ENCODE data around the gene FOXJ1.

Gene FOXJ1

DNA sequence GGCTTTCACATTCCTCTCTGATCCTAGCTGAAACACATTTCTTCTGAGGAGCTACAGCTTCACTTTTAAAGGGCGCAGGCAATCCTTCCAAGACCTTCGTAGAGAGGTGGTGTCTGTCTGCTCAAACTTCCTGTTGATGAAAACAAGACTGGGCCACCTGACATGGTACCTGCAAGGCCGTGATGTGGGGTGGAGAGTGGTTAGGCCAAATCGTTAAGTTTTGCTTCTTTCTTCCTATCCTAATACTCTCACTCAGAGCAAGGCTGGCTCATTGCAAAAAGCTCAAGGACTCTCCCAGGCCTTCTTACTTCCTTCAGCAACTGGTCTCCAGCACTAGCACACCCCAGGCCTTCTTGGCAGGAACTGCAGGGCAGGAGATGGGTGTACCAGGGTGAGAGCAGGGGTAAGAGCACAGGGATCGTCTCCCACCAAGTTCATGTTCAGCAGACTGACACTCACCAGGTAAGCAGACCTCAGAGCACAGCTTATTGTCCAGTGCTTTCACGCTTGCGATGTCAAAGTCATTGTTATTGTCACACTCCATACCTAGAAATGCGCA lies 10.9 kb upstream of the FOXJ1 start:
- no peaks in the 10 kb centered on the region for H3K4me1 ChIP-seq (ENCODE audit: control insufficient read depth, insufficient read depth, low read length, unreplicated experiment)
- no peaks in the 10 kb centered on the region; the same call in 1 of the 2 replicates for H3K27me3 ChIP-seq (ENCODE audit: insufficient read depth, low read length)
- H3K79me2 ChIP-seq (ENCODE audit: control insufficient read depth, insufficient read depth, low read length, unreplicated experiment) = no peaks in the 10 kb centered on the region
- no peak overlapping the region for H3K4me3 ChIP-seq (ENCODE audit: low read depth, low read length)
- no peak overlapping the region for H3K27ac ChIP-seq (ENCODE audit: low read depth, low read length)
- H2AFZ ChIP-seq (ENCODE audit: low read length, unreplicated experiment) = no peak overlapping the region
- H3K36me3 ChIP-seq (ENCODE audit: insufficient read depth, low read length) = no peaks in the 10 kb centered on the region

DNA sequence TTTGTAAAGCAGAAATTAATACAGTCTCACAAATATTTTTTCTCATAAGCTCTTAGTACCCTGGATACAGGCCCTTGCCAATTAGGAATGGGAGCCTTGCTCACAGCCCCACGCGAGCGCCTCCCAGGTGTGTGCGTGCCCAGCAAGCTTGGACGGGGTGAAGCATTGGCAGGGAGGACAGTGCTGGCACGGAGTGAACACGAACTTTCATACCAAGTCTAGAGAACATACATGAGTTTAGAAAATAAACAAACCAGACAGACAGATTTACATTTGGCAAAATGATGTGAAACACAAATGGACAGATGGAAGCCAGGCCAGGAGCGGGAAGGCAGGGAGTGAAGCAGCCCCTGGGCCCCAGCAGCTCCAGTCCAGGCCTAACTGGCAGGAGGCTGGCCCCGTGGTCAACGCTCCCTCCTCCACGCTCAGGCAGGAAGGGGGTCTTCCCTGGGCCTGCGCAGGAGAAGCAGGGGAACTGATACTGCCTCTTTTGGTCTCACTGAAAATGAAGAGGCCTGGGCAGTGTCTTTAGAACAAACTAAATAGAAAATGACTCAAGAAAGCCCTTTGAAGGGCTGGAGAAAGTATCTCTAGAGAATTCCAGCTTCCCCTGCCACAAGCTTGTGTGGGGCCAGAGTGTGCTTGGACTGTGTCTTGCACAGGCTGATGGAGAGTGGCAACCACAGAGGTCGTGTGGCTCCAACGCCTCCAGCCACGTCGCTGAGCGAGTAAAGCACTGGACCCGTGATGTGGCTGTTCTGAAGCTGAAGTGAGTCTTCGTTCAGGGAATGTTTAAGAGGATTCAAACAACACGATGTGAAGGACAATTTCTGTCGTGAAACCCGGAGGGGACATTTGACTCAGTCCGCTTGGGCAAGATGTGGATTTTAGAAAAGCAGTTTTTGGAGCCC lies 9.9 kb upstream of the FOXJ1 start:
- H2AFZ ChIP-seq (ENCODE audit: low read length, unreplicated experiment) = no peak overlapping the region
- no peaks in the 10 kb centered on the region for H3K4me1 ChIP-seq (ENCODE audit: control insufficient read depth, insufficient read depth, low read length, unreplicated experiment)
- H3K4me3 ChIP-seq (ENCODE audit: low read depth, low read length) = no peak overlapping the region
- no peaks in the 10 kb centered on the region for H3K36me3 ChIP-seq (ENCODE audit: insufficient read depth, low read length)
- H3K27ac ChIP-seq (ENCODE audit: low read depth, low read length) = no peak overlapping the region
- no peaks in the 10 kb centered on the region; the same call in 1 of the 2 replicates for H3K27me3 ChIP-seq (ENCODE audit: insufficient read depth, low read length)
- H3K79me2 ChIP-seq (ENCODE audit: control insufficient read depth, insufficient read depth, low read length, unreplicated experiment) = no peaks in the 10 kb centered on the region

DNA sequence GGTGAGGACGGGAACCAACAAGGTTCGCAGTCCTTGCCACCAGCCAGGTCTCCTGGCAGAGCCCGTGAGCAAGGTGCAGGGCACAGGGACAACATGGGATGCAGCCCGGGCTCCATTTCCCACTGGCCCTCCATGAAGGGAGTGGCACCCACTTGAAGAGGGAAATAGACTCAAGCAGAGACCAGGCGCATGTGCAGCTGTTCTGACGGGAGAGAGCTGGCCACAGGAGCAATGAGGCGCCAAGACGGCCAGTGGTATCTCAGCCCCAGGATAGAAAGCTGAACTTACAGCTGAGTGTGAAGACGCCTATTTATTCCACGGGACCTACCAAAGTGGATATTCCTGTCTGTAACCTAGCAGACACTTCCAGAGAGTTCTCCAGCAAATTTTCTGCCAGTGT lies 8.2 kb upstream of the FOXJ1 start:
- H2AFZ ChIP-seq (ENCODE audit: low read length, unreplicated experiment) = no peak overlapping the region
- H3K4me3 ChIP-seq (ENCODE audit: low read depth, low read length) = no peak overlapping the region
- H3K36me3 ChIP-seq (ENCODE audit: insufficient read depth, low read length) = no peaks in the 10 kb centered on the region
- H3K4me1 ChIP-seq (ENCODE audit: control insufficient read depth, insufficient read depth, low read length, unreplicated experiment) = no peaks in the 10 kb centered on the region
- H3K79me2 ChIP-seq (ENCODE audit: control insufficient read depth, insufficient read depth, low read length, unreplicated experiment) = no peaks in the 10 kb centered on the region
- no peaks in the 10 kb centered on the region for H3K27me3 ChIP-seq (ENCODE audit: insufficient read depth, low read length)
- H3K27ac ChIP-seq (ENCODE audit: low read depth, low read length) = no peak overlapping the region

DNA sequence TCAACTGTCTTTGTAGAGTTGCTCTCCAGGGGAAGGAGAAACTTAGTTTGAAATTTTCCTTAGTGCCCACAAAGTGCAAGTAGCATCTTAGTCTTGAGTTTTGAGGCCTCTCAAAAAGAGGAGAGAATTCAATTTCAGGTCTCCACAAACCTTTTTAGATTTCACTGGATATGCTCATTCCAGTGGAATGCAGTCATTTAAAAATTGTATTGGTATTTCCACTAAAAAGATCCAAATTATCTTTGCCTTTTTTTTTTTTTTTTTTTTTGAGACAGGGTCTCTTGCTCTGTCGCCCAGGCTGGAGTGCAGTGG lies 6.9 kb upstream of the FOXJ1 start:
- H3K27me3 ChIP-seq (ENCODE audit: insufficient read depth, low read length) = peaks cover 4% of the 10 kb centered on the region; the same call in 1 of the 2 replicates
- H3K27ac ChIP-seq (ENCODE audit: low read depth, low read length) = no peak overlapping the region
- peak overlapping the region; percentile 20 for H2AFZ ChIP-seq (ENCODE audit: low read length, unreplicated experiment)
- H3K36me3 ChIP-seq (ENCODE audit: insufficient read depth, low read length) = no peaks in the 10 kb centered on the region
- H3K4me3 ChIP-seq (ENCODE audit: low read depth, low read length) = no peak overlapping the region
- H3K79me2 ChIP-seq (ENCODE audit: control insufficient read depth, insufficient read depth, low read length, unreplicated experiment) = no peaks in the 10 kb centered on the region
- H3K4me1 ChIP-seq (ENCODE audit: control insufficient read depth, insufficient read depth, low read length, unreplicated experiment) = no peaks in the 10 kb centered on the region

DNA sequence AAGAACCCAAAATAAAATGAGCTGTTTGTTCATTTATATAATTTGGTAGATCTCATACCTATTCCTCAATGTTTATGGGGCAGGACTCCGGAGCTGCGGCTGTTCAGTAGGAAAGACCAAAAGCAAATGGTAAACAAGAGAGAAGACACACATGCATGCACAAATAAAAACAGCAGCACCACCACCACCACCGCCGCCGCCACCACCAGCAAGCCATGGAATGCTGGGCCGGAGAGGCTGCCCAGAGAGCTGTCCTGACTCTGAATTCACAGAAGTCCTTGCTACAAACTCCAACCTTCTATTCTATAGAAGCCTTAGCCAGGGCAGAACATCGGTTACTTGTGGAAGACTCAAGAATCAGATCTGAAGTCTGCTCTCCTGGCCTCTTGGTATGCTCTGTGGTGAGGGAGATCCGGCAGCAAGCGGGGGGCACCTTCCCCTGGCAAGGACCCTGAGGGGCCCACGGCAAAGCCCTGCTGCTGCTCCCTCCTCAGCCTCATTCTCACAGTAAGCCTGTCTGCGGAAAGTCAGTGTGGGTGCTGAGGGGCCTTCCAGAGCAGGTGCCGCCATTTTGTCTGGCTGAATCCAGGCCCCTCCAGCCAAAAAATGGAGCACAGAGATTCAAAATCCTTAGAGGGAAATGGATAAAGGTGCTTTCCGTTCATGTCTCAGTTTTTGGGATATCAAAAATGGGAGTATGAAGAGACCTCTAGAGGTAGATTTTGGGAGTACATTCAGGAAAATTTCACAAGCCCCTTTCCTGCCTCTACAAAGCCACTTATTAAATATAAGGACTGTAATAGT lies 6.4 kb upstream of the FOXJ1 start:
- H2AFZ ChIP-seq (ENCODE audit: low read length, unreplicated experiment) = peak overlapping the region; percentile 20

DNA sequence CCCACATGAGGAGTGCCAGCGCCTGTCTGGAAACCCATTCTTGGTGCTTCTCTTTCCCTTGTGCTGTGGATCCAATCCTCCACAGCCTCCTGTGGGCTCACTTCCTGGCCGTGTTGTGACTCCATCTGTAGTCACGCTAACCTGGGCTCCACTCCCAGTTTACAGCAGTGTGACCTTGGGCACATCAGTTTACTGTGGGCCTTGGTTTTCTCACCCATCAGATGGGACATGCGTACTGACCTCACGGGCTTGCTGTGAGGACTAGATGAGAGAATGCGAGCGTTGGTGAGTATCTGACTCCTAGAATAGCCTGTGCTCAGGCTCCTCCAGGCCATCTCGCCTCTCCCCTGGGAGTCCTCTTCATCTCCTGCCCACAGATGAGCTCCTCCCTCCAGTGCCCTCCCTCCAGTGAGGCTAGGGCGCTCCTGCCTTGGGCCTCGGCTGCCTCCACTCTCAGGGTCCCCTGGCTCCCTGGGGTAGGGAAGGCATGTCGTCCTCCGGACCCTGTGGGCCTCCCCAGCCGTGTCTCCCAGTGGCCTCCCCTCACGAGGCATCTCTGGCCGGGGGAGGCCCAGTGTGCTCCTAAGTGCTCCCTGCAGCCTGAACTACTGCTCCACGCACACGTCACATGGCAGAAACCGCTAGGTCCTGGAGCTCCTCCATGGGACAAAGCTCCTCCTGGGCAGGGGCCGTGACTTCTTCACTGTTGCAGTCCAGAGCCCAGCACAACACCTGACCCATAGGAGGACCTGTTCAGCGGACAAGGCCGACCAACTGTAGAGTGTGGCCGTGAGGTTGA lies 5.2 kb upstream of the FOXJ1 start:
- Histone ChIP-seq H3K4me3 (ENCODE audit: low read depth, low read length) (no peak overlapping the region), H2AFZ (ENCODE audit: low read length, unreplicated experiment) (no peak overlapping the region), H3K36me3 (ENCODE audit: insufficient read depth, low read length) (no peaks in the 10 kb centered on the region), H3K79me2 (ENCODE audit: control insufficient read depth, insufficient read depth, low read length, unreplicated experiment) (no peaks in the 10 kb centered on the region), H3K4me1 (ENCODE audit: control insufficient read depth, insufficient read depth, low read length, unreplicated experiment) (no peaks in the 10 kb centered on the region), H3K27ac (ENCODE audit: low read depth, low read length) (no peak overlapping the region), H3K27me3 (ENCODE audit: insufficient read depth, low read length) (peaks cover 13% of the 10 kb centered on the region)

More for the DNA sequence above, 6.4 kb upstream of the FOXJ1 start:
- Histone ChIP-seq H3K27ac (ENCODE audit: low read depth, low read length) (no peak overlapping the region), H3K4me1 (ENCODE audit: control insufficient read depth, insufficient read depth, low read length, unreplicated experiment) (no peaks in the 10 kb centered on the region), H3K4me3 (ENCODE audit: low read depth, low read length) (no peak overlapping the region), H3K79me2 (ENCODE audit: control insufficient read depth, insufficient read depth, low read length, unreplicated experiment) (no peaks in the 10 kb centered on the region), H3K36me3 (ENCODE audit: insufficient read depth, low read length) (no peaks in the 10 kb centered on the region), H3K27me3 (ENCODE audit: insufficient read depth, low read length) (peaks cover 7% of the 10 kb centered on the region)

DNA sequence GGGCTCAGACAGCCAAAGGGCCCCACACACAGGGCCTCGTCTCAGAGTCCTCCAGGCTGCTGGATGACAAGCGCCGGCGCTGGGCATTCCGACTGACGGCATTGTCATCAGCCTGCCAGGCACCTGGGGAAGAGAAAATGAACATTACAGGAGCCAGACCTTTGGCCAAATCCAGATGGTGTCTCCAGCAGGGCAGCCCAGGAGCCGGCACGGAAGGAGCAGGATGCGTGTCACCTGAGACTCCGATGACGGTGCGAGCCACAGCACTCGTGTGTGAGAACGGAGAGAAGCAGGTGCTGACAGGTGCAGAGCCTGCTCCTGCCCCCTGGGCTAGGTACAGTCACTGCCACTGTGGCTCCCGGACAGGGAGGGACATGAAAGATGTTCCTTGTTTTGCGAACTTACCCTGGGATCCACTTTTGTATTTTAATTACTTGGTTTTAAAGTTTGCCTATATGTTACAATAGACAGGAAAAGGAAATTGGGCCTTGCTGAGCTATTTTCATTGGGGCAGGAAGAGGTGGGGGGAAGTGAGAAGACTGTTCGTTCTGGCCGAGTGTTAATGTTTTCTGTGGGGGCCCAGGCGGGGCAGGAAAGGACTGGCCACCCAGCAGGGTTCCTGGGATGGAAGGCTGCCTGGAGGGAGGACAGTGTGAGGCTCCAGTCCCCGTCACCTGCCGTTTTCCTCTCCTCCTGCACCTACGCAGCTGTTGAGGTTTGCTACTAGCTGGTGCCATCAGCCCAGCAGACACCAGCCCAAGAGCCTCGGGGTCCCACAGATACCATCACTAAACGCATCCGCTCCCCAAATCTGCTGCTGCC lies 4.4 kb upstream of the FOXJ1 start:
- Histone ChIP-seq H3K4me1 (ENCODE audit: control insufficient read depth, insufficient read depth, low read length, unreplicated experiment) (no peaks in the 10 kb centered on the region), H3K79me2 (ENCODE audit: control insufficient read depth, insufficient read depth, low read length, unreplicated experiment) (no peaks in the 10 kb centered on the region), H3K36me3 (ENCODE audit: insufficient read depth, low read length) (no peaks in the 10 kb centered on the region), H2AFZ (ENCODE audit: low read length, unreplicated experiment) (no peak overlapping the region), H3K27ac (ENCODE audit: low read depth, low read length) (no peak overlapping the region), H3K27me3 (ENCODE audit: insufficient read depth, low read length) (peaks cover 20% of the 10 kb centered on the region), H3K4me3 (ENCODE audit: low read depth, low read length) (no peak overlapping the region)

DNA sequence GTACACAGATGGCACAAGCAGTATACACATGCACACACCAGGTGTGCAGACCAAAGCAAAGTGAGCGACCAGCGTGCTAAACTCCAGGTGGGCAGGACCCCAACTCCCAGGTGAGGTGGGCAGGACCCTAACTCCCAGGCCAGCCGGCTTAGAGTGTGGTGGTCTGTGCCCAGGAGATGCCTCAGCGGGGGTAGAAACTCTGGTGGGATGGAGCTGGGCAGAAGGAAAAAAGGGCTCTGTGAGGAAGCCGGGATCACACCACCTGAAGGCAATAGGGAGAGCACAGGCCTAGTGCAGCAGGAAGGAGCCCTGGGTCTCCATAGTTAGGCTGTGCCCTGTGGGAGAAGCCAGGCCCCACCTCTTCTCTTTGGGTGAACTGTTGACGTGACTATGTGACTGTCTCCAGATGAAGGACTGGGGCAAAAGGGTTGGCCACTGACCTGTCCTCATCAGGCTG lies 1.6 kb upstream of the FOXJ1 start:
- Histone ChIP-seq H3K27me3 (ENCODE audit: insufficient read depth, low read length) (peaks cover 48% of the 10 kb centered on the region), H3K27ac (ENCODE audit: low read depth, low read length) (no peak overlapping the region), H3K4me3 (ENCODE audit: low read depth, low read length) (no peak overlapping the region), H3K79me2 (ENCODE audit: control insufficient read depth, insufficient read depth, low read length, unreplicated experiment) (no peaks in the 10 kb centered on the region), H3K4me1 (ENCODE audit: control insufficient read depth, insufficient read depth, low read length, unreplicated experiment) (no peaks in the 10 kb centered on the region), H3K36me3 (ENCODE audit: insufficient read depth, low read length) (no peaks in the 10 kb centered on the region), H2AFZ (ENCODE audit: low read length, unreplicated experiment) (no peak overlapping the region)

DNA sequence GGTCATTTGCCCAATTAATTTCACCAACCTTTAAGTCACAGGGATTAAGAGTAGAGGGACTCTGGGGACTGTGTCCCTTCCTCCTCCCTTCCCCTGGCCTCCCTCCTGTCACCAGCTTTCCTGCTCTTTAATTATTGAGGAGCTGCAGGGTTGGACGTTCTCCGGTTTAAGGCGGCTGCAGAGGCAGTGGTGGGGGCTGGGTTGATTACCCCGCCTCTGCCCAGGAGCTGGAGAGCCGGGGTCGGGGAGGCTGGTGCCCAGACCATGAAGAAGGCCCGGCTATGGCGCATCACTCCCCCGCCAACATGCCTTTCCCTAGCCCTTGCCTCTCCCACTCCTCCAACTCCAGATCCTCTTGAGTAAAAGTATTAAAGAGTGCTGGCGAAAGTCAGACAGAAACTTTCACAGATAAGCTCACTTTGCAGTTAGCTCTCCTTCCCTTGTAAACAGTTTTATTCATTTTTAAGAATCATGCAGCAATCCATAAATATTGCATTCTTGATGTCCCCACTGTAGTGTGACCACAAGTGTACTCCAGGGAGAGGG lies 1.1 kb upstream of the FOXJ1 start:
- Histone ChIP-seq H3K79me2 (ENCODE audit: control insufficient read depth, insufficient read depth, low read length, unreplicated experiment) (no peaks in the 10 kb centered on the region), H3K27ac (ENCODE audit: low read depth, low read length) (no peak overlapping the region), H3K27me3 (ENCODE audit: insufficient read depth, low read length) (peaks cover 52% of the 10 kb centered on the region), H3K4me3 (ENCODE audit: low read depth, low read length) (no peak overlapping the region), H3K4me1 (ENCODE audit: control insufficient read depth, insufficient read depth, low read length, unreplicated experiment) (no peaks in the 10 kb centered on the region), H3K36me3 (ENCODE audit: insufficient read depth, low read length) (no peaks in the 10 kb centered on the region), H2AFZ (ENCODE audit: low read length, unreplicated experiment) (no peak overlapping the region)
